Measurements from ENCODE around the gene DYNLT2B.
"Not testable (repeated sequence)": the region's sequence is repeated elsewhere in the genome, so short reads cannot be mapped to it uniquely, and the experiment has no call there.

DYNLT2B gene

DNA sequence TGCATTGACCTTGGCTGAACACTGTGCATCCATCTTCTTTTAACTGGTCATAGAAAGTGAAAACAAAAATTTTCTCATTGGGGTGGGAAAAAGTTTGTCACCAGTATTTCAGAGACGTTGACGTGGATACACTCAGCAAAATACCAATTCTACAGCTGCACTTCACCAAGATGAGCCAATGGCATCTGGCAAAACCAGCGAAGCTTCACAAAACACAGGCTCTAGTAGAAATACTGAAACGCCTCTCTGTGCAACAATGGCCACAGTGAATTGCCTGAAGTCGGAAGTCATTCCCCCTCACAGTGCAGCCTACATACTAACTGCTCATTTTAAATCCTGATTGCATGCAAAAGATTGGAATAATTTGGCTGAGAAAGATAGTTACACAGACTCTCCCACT lies 47.5 kb downstream of the DYNLT2B start:
- no peak for DNase-seq (ENCODE audit: low spot score)

DNA sequence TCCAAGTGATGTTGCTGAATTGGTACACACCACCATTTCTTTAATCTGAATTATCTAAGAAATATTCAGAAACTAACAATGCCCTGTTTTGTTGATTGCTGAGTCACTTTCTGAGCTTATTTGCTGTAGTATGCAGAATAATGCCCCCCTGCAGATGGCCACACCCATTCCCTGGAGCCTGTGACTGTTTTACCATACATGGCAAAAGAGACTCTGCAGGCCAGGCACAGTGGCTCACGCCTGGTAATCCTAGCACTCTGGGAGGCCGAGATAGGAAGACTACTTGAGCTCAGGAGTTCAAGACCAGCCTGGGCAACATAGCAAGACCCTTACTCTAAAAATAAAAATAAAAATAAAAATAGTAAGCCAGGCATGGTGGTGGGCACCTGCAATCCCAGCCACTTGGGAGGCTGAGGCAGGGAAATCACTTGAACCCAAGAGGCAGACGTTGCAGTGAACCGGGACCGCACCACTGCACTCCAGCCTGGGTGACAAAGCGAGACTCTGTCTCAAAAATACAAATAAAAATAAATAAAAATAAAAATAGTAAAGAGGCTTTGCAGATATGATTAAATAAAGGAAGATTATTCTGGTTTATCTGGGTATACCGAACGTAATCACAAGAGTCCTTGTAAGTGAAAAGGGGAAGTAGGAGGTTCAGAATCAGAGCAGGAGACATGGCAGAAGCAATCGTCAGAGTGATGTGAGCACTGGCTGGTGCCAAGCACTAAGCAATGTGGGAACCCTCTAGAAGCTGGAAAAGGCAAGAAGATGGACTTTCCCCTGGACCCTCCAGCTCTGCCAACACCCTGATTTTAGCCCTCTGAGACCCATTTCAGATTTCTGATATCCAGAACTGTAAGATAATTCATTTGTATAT lies 49.5 kb downstream of the DYNLT2B start:
- no peak for DNase-seq (ENCODE audit: low spot score)

DNA sequence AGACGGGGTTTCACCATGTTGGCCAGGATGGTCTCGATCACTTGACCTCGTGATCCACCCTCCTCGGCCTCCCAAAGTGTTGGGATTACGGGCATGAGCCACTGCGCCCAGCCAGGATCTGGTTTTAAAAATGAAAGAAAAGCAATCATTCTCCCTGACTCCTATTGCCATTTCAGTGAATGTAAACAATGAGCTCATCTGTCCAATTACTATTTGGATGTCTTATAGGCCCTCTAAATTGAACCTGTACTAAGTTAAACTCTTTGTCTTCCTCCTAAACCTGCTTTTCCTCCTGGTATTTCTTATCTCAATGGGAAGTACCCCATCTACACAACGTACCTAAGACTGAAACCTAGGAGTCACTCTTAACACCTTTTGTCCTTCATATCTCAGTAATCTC lies 54.2 kb downstream of the DYNLT2B start:
- no peak for DNase-seq (ENCODE audit: low spot score)

DNA sequence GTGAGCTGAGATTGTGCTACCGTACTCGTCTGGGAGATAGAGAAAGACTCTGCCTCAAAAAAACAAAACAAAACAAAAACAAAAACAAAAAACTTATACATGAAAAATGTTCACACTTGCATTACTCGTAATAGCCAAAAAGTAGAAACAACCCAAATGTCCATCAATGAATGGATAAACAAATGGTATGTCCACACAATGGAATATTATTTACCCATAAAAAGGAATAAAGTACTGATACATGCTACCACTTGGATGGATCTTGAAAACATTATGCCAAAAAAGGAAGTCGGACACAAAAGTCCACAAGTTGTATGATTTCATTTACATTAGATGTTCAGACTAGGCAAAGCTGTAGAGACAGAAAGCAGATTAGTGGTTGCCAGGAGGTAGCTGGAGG lies 57.3 kb downstream of the DYNLT2B start:
- no peak for DNase-seq (ENCODE audit: low spot score)

DNA sequence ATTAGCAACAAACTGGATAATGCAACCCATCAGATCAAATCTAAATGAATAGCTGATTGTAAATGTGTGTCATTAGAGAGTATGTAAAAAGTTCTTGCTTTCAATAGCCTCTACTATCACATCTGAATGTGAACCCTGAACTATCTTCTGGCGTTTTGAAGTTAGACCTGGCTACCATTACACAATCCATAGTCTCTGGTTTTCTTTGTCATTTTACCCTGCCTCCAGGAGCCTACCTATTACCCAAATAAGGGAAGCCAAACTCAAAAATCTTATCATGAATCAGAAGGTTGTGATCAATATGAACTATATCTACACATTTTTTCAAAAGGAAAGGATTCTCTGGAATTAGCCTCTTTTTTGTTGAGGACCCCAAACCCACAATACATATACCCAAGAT lies 62.3 kb downstream of the DYNLT2B start:
- no peak for DNase-seq (ENCODE audit: low spot score)

DNA sequence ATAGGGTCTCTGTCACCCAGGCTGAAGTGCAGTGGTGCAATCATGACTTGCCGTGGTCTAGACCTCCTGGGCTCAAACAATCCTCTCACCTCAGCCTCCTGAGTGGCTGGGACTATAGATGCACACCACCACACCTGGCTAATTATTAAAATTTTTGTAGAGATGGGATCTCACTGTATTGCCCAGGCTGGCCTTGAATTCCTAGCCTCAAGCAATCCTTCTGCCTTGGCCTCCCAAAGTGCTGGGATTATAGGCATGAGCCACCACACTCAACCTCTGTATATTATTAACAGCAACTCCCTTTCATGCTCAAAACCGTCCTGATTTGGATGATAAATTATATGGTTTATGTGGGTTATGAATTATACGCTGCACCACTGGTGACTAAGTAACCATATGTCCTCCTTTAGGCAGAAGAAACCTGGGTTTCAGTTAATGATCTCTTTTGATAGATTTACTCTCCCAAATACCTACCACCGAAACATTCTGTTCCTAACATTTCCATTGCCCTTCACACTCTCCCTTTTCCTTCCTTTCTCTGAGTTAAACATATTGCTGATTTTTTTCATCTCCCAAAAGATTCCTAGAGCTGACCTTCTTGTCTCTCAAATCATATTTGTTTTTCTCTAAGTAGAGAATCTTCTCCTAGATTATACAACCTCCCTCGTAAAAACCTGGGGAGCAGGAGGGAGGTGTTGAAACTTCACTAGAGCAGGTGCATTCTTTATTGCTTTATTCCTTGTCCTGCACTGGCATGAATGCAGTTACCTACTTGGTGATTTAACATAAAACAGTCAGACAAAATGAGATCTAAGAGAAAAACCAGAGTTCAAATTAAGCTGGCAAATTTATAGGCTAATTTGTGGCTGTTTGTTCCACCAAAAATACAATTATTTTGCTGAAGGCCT lies 63.4 kb downstream of the DYNLT2B start:
- DNase-seq (ENCODE audit: low spot score) = no peak

DNA sequence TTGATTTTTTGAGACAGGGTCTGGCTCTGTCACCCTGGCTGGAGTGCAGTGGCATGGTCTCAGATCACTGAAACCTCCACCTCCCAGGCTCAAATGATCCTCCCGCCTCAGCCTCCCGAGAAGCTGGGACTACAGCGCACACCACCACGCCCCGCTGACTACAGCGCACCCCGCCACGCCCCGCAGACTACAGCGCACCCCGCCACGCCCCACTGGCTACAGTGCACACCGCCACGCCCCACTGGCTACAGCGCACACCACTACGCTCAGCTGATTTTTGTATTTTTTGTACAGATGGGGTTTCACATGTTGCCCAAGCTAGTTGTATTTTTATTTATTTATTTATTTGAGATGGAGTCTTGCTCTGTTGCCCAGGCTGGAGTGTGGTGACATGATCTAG lies 66.1 kb downstream of the DYNLT2B start:
- no peak for DNase-seq (ENCODE audit: low spot score)

DNA sequence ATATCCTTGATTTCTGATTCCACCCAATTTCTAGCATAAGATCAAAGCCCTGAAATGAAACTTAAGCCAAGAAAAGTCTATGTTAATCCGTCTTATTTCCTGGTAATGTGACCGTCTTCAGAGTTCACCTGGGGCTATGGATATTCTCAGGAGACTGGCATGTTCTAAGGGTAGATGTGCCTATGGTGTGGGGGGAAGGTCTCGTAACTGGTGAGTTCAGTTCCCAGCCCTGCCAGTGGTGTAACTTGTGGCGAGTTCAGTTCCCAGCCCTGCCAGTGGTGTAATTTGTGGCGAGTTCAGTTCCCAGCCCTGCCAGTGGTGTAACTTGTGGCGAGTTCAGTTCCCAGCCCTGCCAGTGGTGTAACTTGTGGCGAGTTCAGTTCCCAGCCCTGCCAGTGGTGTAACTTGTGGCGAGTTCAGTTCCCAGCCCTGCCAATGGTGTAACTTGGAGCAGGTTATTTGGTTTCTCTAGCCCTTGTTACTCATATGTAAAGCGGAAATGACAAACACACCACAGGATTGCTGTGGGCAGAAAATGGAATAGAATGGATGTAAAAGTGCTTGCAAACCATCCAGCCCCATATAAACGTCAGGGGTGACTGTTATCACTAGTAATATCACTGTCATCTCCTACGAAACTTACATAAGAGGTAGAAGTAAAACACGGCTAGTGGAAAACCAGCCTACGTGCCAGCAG lies 71.3 kb downstream of the DYNLT2B start:
- no peak for DNase-seq (ENCODE audit: low spot score)

DNA sequence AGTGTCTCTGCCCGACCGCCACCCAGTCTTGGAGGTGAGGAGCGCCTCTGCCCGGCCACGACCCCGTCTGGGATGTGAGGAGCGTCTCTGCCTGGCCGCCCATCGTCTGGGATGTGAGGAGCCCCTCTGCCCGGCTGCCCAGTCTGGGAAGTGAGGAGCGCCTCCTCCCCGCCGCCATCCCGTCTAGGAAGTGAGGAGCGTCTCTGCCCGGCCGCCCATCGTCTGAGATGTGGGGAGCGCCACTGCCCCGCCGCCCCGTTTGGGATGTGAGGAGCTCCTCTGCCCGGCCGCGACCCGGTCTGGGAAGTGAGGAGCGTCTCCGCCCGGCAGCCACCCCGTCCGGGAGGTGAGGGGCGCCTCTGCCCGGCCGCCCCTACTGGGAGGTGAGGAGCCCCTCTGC lies 73.9 kb downstream of the DYNLT2B start:
- DNase-seq (ENCODE audit: low spot score) = not testable (repeated sequence)

DNA sequence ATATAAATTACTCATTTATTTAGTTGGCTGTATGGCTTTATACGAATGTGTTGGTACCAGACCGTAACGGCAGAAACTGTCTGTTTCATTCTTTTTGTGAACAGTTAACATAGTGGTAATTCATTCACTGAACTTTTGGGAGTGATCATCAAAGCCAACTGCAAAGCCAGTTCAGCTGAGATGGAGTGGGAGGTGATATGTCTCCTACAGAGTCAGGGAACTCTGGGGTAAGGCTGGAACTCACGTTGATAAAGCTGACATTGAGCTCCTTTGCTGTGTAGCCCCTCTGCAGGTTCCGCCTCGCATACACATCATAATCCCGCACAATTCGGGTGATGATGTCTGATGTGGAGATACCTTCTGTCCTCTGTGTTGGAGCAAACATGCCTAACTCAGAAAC lies 76.3 kb downstream of the DYNLT2B start:
- DNase-seq (ENCODE audit: low spot score) = no peak
